GM06990 (cell line): ENCODE measurements around the gene JTB.

ENCODE experiments used
- DNase-seq: peaks from one replicate; pipeline ENCODE4 v3.0.0-alpha.2; 2011; ENCODE audit not compliant: insufficient read length; ENCODE audit errors: extremely low read depth
- H3K27me3 ChIP-seq: replicated peaks from 2 replicates; pipeline ENCODE4 v1.6.0; 2011; ENCODE audit warnings: low read length; ENCODE audit not compliant: control insufficient read depth, insufficient read depth
- H3K36me3 ChIP-seq: 2 replicates; pipeline ENCODE4 v1.5.1; 2011; ENCODE audit warnings: low read length; ENCODE audit not compliant: control insufficient read depth, insufficient read depth
- H3K4me3 ChIP-seq: replicated peaks from 2 replicates; pipeline ENCODE4 v1.5.1; 2011; ENCODE audit warnings: low read depth, mild to moderate bottlenecking, control low read depth, low read length
- TF ChIP-seq, protein P1 (sequence below): IDR thresholded peaks from 2 replicates; pipeline ENCODE4 v1.5.1; 2011; ENCODE audit warnings: low read length, control low read depth, mild to moderate bottlenecking, inconsistent platforms; ENCODE audit not compliant: insufficient read depth, poor library complexity, severe bottlenecking

The JTB gene

DNA sequence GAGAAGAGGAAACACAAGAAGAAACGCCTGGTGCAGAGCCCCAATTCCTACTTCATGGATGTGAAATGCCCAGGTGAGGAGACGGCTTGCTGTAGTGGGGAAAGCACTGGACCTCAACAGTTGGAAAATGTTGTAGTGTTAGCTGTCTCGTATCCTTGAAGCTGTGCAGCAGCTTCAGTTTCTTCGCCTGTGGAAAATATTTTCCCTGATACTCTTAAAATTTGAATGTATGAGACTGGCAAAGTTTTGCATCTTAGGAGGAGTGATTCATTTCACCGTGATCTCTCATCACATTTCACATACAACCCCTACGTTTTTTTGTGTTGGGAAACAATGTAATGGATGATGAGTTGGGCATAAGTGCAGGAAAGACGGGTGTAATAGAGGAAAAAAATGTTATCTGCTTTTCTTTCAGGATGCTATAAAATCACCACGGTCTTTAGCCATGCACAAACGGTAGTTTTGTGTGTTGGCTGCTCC lies 13.7 kb upstream of the JTB start:
- DNase-seq = no peak
- Histone ChIP-seq H3K27me3 (no peaks in the 10 kb centered on the region), H3K4me3 (peak overlapping the region; percentile 83), H3K36me3 (peaks cover 8% of the 10 kb centered on the region)
- TF ChIP-seq, protein P1, sequence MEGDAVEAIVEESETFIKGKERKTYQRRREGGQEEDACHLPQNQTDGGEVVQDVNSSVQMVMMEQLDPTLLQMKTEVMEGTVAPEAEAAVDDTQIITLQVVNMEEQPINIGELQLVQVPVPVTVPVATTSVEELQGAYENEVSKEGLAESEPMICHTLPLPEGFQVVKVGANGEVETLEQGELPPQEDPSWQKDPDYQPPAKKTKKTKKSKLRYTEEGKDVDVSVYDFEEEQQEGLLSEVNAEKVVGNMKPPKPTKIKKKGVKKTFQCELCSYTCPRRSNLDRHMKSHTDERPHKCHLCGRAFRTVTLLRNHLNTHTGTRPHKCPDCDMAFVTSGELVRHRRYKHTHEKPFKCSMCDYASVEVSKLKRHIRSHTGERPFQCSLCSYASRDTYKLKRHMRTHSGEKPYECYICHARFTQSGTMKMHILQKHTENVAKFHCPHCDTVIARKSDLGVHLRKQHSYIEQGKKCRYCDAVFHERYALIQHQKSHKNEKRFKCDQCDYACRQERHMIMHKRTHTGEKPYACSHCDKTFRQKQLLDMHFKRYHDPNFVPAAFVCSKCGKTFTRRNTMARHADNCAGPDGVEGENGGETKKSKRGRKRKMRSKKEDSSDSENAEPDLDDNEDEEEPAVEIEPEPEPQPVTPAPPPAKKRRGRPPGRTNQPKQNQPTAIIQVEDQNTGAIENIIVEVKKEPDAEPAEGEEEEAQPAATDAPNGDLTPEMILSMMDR = no peak

DNA sequence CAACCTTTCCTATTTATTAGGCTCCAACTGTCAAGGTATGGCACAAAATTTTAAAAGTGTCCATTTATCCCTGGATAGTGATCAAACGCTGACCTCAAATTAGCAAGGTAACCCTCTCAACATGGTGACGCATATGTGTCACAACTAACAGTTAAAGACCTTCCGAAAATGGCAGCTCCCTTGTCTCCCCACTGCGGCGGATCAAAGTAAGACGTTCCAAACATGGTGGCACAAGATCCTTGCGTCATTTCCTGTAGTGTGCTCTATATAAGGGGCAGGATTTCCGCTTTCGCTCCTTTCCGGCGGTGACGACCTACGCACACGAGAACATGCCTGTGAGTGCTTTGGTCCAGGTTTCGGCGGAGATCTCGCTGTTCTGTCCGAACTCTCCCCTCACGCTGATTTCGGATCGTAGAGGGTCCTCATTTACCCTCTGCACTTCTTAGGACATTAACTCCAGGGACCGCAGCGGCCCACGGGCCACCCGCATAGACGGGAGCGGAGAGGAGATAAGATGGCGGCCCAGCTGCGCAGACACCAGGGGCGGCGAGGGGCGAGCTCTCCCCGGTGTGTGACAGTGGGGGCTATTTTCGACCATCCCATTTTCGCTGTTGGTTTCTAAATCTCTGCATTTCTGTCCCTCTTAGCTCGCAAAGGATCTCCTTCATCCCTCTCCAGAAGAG lies 13.1 kb upstream of the JTB start, which contains the start of gene RPS27:
Gene RPS27 (plus strand): TSS at position 295 of the 683 bp plus-strand sequence. CDS start 35 bp downstream, at position 330.
- Histone ChIP-seq H3K36me3 (peaks cover 8% of the 10 kb centered on the region), H3K4me3 (peak within 1 kb of the TSS; percentile 83), H3K27me3 (no peaks in the 10 kb centered on the region)
- DNase-seq = peak; percentile 90
- TF ChIP-seq, protein P1 = no peak

DNA sequence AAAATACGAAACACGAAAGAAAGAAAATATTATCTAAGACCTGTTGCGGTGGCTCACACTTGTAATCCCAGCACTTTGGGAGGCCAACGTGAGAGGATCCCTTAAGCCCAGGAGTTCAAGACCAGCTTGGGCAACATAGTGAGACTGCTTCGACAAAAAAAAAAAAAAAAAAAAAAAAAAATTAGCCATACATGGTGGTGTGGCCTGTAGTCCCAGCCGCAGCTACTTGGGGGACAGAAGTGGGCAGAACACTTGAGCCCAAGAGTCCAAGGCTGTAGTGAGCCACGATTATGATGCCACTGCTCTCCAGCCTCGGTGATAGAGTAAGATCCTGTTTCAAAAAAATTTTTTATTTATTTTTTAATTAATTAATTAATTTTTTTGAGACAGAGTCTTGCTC lies 10.1 kb upstream of the JTB start:
- Histone ChIP-seq H3K27me3 (no peaks in the 10 kb centered on the region), H3K4me3 (no peak overlapping the region), H3K36me3 (peaks cover 2% of the 10 kb centered on the region; the same call in 1 of the 2 replicates)
- no peak for DNase-seq
- TF ChIP-seq, protein P1 = no peak

DNA sequence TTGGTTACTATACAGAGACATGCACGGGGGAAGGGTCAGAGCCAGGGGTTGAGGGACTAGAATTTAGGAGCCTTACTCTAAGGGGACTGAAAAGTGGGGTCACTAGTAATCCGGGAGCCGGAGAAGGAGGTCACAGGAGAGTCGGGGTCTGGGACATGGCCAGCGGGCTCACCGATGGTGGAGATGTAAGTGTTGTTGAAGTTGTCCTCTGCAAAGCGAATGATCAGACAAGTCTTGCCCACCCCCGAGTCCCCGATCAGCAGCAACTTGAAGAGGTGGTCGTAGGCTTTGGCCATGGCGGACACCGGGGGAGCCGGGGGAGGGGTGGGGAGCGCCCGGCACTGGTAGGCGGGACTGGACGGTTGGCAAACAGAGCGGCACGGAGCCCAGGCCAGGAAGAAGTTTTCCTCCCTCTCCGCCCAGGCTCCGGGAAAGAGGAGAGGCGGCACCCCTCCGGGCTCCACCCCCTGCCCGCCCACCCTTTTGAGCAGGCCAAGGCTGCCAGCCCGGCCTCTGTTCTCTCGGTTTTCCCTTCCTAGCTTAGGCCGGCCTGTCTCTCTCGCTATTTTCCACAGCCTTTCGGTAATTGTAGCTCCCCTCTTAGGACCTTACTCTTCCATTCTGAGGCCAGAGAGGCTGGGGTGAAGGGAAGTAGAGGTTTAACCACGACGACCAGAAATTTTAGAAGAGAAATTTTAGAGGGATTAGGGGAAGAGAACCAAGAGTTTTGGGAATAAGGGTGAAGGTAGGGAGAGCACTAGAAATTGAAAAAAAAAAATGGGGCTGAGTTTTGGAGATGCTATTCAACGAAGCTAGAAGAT lies 8.7 kb upstream of the JTB start, which contains the start of gene RAB13:
Gene RAB13 (minus strand): TSS at position 399 of the 821 bp plus-strand sequence. CDS start 103 bp downstream, at position 296.
- peak; percentile 47 for DNase-seq
- TF ChIP-seq, protein P1 = no peak
- H3K4me3 ChIP-seq = peak within 1 kb of the TSS; percentile 57
- no peaks in the 10 kb centered on the region for H3K27me3 ChIP-seq
- no peaks in the 10 kb centered on the region for H3K36me3 ChIP-seq

DNA sequence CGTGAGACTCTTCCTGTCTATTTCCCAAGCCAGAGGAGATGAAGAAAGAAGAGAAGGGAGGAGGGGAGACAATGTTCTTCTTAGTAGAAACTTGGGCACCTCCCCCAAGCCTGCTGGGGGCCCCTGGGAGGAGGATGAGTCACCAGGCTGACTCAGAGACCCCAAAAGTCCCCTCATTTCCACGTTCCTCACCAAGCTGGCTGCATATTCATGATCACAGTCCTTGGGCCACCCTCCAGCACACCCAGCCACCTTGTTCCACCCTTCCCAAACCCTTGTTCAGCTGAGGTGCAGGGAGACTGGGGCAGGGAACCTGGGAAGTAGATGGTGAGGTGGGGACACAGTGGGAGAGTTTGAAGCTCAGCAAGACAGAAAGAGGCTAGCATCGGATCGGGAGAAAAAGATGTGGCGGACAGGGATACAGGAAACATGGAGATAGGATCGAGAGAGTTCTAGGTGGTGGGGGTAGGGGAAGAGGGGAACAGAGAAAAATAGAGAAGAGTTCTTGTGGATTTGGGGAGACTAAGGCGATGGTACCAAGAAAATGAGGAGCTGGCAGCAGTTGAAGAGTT lies 8.0 kb upstream of the JTB start:
- DNase-seq = no peak
- Histone ChIP-seq H3K4me3 (peak overlapping the region; percentile 57), H3K27me3 (no peaks in the 10 kb centered on the region), H3K36me3 (no peaks in the 10 kb centered on the region; the same call in 1 of the 2 replicates)
- TF ChIP-seq, protein P1 = no peak
